Type B pancreatic cell (in vitro differentiated cells): ENCODE results near the gene CPLX1. TPM values are rescaled to one million over a fixed set of nuclear protein-coding genes. Genes with fewer than 3 reads are reported as not detected.

ENCODE experiments used
- DNase-seq: peaks from one replicate; pipeline ENCODE4 v3.0.0; 2021; ENCODE audit warnings: mixed read lengths; ENCODE audit not compliant: unreplicated experiment; ENCODE audit errors: extremely low spot score
- H3K27ac Mint-ChIP-seq: 2 replicates; pipeline ENCODE4 v1.8.0; 2021; ENCODE audit warnings: mild to moderate bottlenecking, mixed read lengths
- H3K27me3 Mint-ChIP-seq: 2 replicates; pipeline ENCODE4 v1.8.0; 2021; ENCODE audit warnings: mixed read lengths
- H3K36me3 Mint-ChIP-seq: 2 replicates; pipeline ENCODE4 v1.8.0; 2021; ENCODE audit warnings: mixed read lengths
- H3K4me1 Mint-ChIP-seq: one replicate; pipeline ENCODE4 v1.8.0; 2021; ENCODE audit warnings: mixed read lengths; ENCODE audit not compliant: unreplicated experiment
- H3K4me3 Mint-ChIP-seq: 2 replicates; pipeline ENCODE4 v1.8.0; 2021; ENCODE audit warnings: mild to moderate bottlenecking, mixed read lengths
- H3K9me3 Mint-ChIP-seq: 2 replicates; pipeline ENCODE4 v1.8.0; 2021; ENCODE audit warnings: mixed read lengths
- CTCF ChIP-seq: fragments of 200-600 bp; sonication (generic); conservative IDR thresholded peaks from 2 replicates; pipeline ENCODE4 v1.5.0; 2021; ENCODE audit warnings: antibody characterized with exemption, mild to moderate bottlenecking
- total RNA-seq: library from RNA; stranded (reverse); gene quantifications from 2 replicates; pipeline ENCODE4 v1.2.1, GENCODE V29; 2021; ENCODE audit warnings: low replicate concordance

The CPLX1 gene
- total RNA-seq, 1 donor from 2014 or later, result 5.6 TPM

- DNase-seq, result no peak
- H3K4me1 Mint-ChIP-seq, result no peaks in the 10 kb centered on the region
- no peak for TF ChIP-seq CTCF
- H3K4me3 Mint-ChIP-seq, result no peak overlapping the region
- no peaks in the 10 kb centered on the region for H3K27me3 Mint-ChIP-seq
- no peaks in the 10 kb centered on the region for H3K9me3 Mint-ChIP-seq
- H3K36me3 Mint-ChIP-seq, result peaks cover 3% of the 10 kb centered on the region
- no peak overlapping the region for H3K27ac Mint-ChIP-seq
Measured at GRCh38 chr4:870951-871350, 45.0 kb upstream of the CPLX1 start.

- TF ChIP-seq CTCF, result no peak
- Mint-ChIP-seq H3K27ac (no peak overlapping the region), H3K4me1 (no peaks in the 10 kb centered on the region), H3K27me3 (no peaks in the 10 kb centered on the region), H3K9me3 (no peaks in the 10 kb centered on the region), H3K36me3 (peaks cover 3% of the 10 kb centered on the region), H3K4me3 (no peak overlapping the region)
- DNase-seq, result no peak
Measured at GRCh38 chr4:869776-870175, 43.8 kb upstream of the CPLX1 start.

GRCh38 chr4:868421-868820, 42.5 kb upstream of the CPLX1 start:
- no peaks in the 10 kb centered on the region for H3K27me3 Mint-ChIP-seq
- H3K27ac Mint-ChIP-seq, result no peak overlapping the region
- no peaks in the 10 kb centered on the region for H3K9me3 Mint-ChIP-seq
- DNase-seq, result no peak
- H3K36me3 Mint-ChIP-seq, result peaks cover 4% of the 10 kb centered on the region
- no peaks in the 10 kb centered on the region for H3K4me1 Mint-ChIP-seq
- no peak overlapping the region for H3K4me3 Mint-ChIP-seq
- TF ChIP-seq CTCF, result no peak

- no peak overlapping the region for H3K4me3 Mint-ChIP-seq
- no peaks in the 10 kb centered on the region for H3K27me3 Mint-ChIP-seq
- TF ChIP-seq CTCF, result no peak
- H3K27ac Mint-ChIP-seq, result no peak overlapping the region
- H3K36me3 Mint-ChIP-seq, result peaks cover 11% of the 10 kb centered on the region
- no peaks in the 10 kb centered on the region for H3K4me1 Mint-ChIP-seq
- H3K9me3 Mint-ChIP-seq, result peaks cover 5% of the 10 kb centered on the region
- no peak for DNase-seq
Measured at GRCh38 chr4:867526-868250, 41.8 kb upstream of the CPLX1 start.

GRCh38 chr4:866761-867390, 40.9 kb upstream of the CPLX1 start:
- Mint-ChIP-seq H3K36me3 (peaks cover 13% of the 10 kb centered on the region), H3K4me1 (no peaks in the 10 kb centered on the region)
- no peak for DNase-seq

More at GRCh38 chr4:866761-867390, 40.9 kb upstream of the CPLX1 start:
- no peak for TF ChIP-seq CTCF
- H3K9me3 Mint-ChIP-seq, result peaks cover 6% of the 10 kb centered on the region
- H3K27ac Mint-ChIP-seq, result no peak overlapping the region
- no peaks in the 10 kb centered on the region for H3K27me3 Mint-ChIP-seq
- no peak overlapping the region for H3K4me3 Mint-ChIP-seq
